ENCODE measurements around the gene GPSM1. TPM values are rescaled to one million over a fixed set of nuclear protein-coding genes. Genes with fewer than 3 reads are reported as not detected.

Gene GPSM1
- total RNA-seq, 3 donors from 2014 or later, result 12.8 to 13.6 (median 13.4) TPM

DNA sequence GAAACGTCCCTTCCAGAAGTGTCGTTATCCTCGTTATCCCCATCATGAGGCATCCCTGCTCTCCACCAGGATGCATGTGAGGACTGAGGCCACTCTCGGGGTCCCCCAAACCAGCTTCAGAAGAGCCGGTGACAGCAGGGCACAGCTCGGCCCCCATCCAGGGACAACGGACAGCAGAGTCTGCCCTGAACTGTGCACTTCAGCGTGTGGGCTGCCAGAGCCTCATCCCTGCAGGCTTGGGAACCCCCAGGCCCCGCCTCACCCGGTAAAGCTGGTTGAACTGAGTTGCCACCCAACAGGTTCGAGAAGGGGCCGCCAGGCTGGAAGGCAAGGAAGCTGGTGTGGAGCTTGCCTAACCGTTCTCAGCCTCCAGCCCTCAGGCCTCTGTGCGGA lies 46.8 kb downstream of the GPSM1 start:
- DNase-seq (no peak), ATAC-seq (no peak)
- peaks cover 2% of the 10 kb centered on the region for H3K27me3 Mint-ChIP-seq (ENCODE audit: low read depth)
- peaks cover 2% of the 10 kb centered on the region for H3K36me3 Mint-ChIP-seq (ENCODE audit: insufficient read depth)
- H3K9me3 Mint-ChIP-seq, result no peaks in the 10 kb centered on the region
- H3K4me1 Mint-ChIP-seq (ENCODE audit: low read depth), result no peaks in the 10 kb centered on the region
- H3K4me3 Mint-ChIP-seq, result no peak overlapping the region

DNA sequence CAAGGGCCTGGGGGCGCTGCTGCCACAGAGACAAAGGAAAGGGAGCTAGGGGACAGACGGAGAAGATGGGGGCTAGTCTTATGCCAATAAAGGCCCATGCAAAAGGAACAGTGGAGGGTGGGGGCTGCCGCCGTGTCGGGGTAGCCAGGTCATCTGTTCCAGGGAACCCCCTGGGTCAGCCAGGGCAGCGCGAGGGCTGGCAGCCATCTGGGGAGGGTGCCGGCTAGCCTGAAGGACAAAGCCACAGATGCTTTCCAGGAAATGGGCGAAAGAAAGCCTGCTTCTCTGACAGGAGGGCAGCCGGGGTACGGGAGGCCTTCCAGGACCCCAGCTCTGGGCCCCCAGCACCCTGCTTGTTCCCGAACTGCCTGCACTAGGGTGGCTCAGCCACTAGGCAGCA lies 47.8 kb downstream of the GPSM1 start:
- Mint-ChIP-seq H3K36me3 (ENCODE audit: insufficient read depth) (peaks cover 2% of the 10 kb centered on the region), H3K9me3 (no peaks in the 10 kb centered on the region), H3K4me1 (ENCODE audit: low read depth) (no peaks in the 10 kb centered on the region), H3K4me3 (no peak overlapping the region), H3K27me3 (ENCODE audit: low read depth) (peaks cover 2% of the 10 kb centered on the region)
- DNase-seq, result no peak
- no peak for ATAC-seq

DNA sequence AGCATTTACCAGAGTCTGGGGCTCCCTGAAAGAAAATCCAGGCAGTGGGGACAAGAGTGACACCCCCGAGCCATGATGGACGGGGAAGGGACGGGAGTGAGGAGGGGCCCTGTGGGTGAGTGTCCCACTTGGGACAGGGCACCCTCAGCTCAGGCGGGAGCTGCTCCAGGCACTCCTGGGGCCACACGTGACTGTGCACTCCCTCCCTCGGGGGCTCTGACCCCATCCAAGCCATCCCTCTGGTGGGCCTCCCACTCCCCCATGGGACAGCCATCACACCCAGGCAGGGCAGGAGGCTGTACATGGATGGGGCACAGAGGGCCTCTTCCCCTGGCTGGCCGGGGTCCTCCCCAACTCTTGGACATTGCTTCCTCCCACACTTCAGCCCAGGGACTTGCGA lies 49.1 kb downstream of the GPSM1 start:
- no peak overlapping the region for H3K4me3 Mint-ChIP-seq
- H3K36me3 Mint-ChIP-seq (ENCODE audit: insufficient read depth), result peaks cover 4% of the 10 kb centered on the region

DNA sequence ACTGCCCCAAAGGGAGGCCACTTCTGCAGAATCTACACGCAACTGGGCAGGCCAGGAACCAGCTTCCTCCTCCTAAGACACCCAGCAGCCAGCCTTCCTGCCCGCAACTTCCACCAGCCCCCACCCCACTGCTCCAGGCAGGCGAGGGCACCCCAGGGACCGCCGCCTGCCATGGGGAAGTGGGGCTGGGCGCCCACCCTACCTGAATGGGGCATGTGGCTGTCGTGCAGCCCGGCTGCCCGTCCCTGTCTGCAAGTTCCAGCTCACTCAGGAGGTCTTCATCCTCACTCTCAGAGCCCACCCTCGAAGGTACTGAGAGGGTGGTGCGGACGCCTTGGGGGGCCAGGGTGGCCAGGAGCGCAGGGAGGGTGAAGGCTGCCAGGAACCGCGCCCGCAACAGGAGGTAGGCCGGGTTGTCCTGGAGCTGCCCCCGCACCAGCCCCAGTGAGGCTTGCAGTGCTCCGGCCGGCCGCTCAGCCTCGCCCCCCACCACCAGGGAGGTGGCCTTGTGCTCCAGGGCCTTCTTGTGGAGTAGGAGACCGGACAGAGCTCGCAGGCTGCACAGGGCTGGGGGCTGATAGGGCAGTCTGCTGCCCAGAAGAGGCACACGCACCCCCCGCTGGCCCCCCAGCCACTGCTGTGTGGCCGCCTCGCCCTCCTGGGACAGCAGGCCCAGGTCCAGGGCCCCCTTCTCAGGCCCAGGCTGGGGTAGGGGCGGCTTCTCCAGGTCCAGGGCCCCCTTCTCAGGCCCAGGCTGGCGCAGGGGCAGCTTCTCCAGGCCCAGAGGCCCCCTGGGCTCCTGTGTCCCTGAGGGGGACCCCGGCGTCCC lies 50.2 kb downstream of the GPSM1 start:
- no peaks in the 10 kb centered on the region for H3K9me3 Mint-ChIP-seq
- DNase-seq (no peak), ATAC-seq (no peak)
- H3K4me1 Mint-ChIP-seq (ENCODE audit: low read depth), result no peaks in the 10 kb centered on the region
- no peak overlapping the region for H3K4me3 Mint-ChIP-seq
- H3K36me3 Mint-ChIP-seq (ENCODE audit: insufficient read depth), result peaks cover 5% of the 10 kb centered on the region
- peaks cover 2% of the 10 kb centered on the region for H3K27me3 Mint-ChIP-seq (ENCODE audit: low read depth)

More for the DNA sequence above, 49.1 kb downstream of the GPSM1 start:
- Mint-ChIP-seq H3K4me1 (ENCODE audit: low read depth) (no peaks in the 10 kb centered on the region), H3K27me3 (ENCODE audit: low read depth) (peaks cover 2% of the 10 kb centered on the region), H3K9me3 (no peaks in the 10 kb centered on the region)
- DNase-seq (no peak), ATAC-seq (no peak)

DNA sequence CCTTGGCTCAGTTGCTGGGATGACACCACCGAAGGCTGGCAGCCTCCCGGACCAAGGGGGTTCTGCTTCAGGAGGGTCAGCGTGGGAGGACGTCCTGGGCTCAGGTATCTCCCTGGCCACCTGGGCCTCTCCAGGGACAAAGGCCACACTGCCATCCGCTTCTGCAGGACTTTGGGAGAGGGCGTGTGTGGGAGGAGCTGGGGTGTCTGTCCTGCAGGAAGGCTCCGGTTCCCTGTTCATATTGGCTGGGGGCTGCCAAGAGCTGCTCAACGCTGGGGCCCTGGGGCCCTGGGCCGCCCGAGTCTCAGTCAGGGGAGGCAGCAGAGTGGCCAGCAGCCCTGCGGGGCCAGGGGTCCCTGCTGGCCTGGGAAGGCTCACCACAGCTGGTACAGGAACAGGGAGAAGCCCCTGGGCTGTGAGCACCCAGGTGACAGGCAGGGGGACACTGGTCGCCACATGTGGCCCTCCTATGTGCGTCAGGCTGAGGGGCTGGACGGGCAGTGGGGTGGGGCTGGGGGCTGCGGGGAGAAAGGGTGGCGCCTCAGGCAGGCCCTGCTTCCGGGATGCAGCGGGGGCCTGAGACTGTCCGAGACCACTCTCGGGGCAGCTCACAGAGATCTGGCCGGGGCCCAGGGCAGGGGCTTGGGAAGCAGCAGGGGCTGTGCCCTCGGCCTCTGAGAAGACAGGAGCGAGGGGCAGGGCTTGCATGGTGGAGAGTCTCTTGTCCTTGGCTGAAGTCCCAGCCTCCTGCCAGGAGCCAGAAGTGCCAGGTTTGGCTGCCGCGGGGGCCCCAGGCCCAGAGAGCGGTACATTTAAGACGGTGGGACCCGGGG lies 51.0 kb downstream of the GPSM1 start:
- H3K4me1 Mint-ChIP-seq (ENCODE audit: low read depth), result no peaks in the 10 kb centered on the region
- no peak for ATAC-seq
- H3K36me3 Mint-ChIP-seq (ENCODE audit: insufficient read depth), result peaks cover 7% of the 10 kb centered on the region

DNA sequence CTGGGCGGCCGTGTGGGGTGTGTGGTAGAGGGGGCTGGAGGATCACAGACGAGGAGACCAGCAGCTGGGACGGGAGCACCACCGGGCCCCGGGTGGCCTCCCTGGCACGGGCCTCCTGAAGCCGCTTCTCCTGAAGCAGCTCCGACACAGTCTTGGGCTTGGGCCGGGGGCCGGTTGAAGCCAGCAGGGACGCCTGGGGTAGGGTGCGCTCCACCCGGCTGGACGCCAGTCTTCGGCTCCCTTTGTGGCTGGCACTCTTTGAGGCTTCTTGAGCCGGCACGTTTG lies 51.6 kb downstream of the GPSM1 start:
- H3K4me3 Mint-ChIP-seq, result no peak overlapping the region
- no peak for ATAC-seq
- no peaks in the 10 kb centered on the region for H3K4me1 Mint-ChIP-seq (ENCODE audit: low read depth)
- DNase-seq, result no peak
- no peaks in the 10 kb centered on the region for H3K27me3 Mint-ChIP-seq (ENCODE audit: low read depth)
- H3K9me3 Mint-ChIP-seq, result no peaks in the 10 kb centered on the region
- H3K36me3 Mint-ChIP-seq (ENCODE audit: insufficient read depth), result peaks cover 7% of the 10 kb centered on the region

More for the DNA sequence above, 51.0 kb downstream of the GPSM1 start:
- Mint-ChIP-seq H3K9me3 (no peaks in the 10 kb centered on the region), H3K4me3 (no peak overlapping the region), H3K27me3 (ENCODE audit: low read depth) (no peaks in the 10 kb centered on the region)
- no peak for DNase-seq

DNA sequence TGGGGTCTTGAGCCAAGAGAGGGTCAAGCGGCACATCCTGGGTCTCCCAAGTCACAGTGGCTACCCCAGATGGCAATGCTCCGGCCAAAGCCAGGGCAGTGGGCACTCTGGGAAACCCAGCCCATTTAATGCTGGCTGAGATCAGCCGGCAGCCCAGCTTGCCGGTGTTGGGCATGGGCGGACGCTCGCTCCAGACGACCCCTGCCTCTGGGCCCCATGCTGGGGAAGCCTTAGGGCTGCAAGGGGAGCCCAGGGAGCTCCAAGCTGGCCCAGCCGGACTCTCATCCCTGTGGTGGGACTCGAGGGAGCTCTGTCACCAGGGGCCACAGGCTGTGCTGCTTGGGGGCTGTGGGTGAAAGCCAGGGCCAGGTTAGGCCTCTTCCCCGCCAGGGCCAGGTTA lies 52.1 kb downstream of the GPSM1 start:
- Mint-ChIP-seq H3K4me1 (ENCODE audit: low read depth) (no peaks in the 10 kb centered on the region), H3K36me3 (ENCODE audit: insufficient read depth) (peaks cover 8% of the 10 kb centered on the region), H3K27me3 (ENCODE audit: low read depth) (no peaks in the 10 kb centered on the region), H3K4me3 (no peak overlapping the region), H3K9me3 (no peaks in the 10 kb centered on the region)
- DNase-seq, result no peak
- ATAC-seq, result no peak

DNA sequence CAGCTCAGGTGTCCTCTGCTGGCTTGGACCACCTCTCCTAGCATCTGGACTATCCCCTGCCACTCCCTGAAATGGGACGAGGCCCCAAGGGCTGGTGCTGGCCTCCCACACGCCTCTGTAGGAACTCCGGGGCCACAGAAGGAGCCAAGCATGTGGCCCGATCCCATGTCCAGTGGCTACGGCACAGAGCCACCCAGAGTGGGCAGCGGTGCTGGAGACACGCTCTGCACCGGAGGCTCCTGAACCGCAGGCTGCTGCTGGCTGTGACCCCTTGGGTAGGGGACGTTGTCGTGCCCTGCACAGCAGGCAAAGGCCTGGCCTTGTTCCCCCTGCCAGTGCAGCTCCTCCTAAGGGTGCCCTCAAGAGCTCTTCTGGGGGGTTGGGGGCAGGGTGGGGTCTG lies 52.6 kb downstream of the GPSM1 start:
- no peak for DNase-seq
- Mint-ChIP-seq H3K4me1 (ENCODE audit: low read depth) (peaks cover 5% of the 10 kb centered on the region), H3K36me3 (ENCODE audit: insufficient read depth) (peaks cover 11% of the 10 kb centered on the region), H3K9me3 (no peaks in the 10 kb centered on the region), H3K4me3 (no peak overlapping the region), H3K27me3 (ENCODE audit: low read depth) (no peaks in the 10 kb centered on the region)
- ATAC-seq, result no peak

DNA sequence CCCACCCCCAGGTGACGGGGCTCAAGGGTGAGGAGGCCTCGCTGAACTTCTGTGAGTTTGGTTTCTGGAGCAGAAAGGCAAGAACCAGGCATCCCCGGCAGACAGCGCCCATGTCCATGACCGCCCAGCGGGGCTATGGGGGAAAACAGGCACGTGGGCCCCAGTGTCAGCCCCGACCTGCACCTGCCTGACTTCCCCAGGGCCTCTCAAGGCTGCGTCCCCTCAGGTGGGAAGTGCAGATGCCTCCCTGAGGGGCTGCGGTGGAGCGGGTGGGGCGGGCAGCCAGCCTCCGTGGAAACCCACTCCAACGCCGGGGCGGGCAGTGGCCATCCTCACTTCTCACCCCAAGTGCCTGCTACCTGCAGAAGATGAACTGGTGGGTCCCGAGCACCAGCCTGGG lies 53.0 kb downstream of the GPSM1 start:
- Mint-ChIP-seq H3K9me3 (no peaks in the 10 kb centered on the region), H3K27me3 (ENCODE audit: low read depth) (no peaks in the 10 kb centered on the region), H3K4me1 (ENCODE audit: low read depth) (peaks cover 10% of the 10 kb centered on the region), H3K36me3 (ENCODE audit: insufficient read depth) (peaks cover 13% of the 10 kb centered on the region), H3K4me3 (no peak overlapping the region)
- no peak for DNase-seq
- ATAC-seq, result no peak

DNA sequence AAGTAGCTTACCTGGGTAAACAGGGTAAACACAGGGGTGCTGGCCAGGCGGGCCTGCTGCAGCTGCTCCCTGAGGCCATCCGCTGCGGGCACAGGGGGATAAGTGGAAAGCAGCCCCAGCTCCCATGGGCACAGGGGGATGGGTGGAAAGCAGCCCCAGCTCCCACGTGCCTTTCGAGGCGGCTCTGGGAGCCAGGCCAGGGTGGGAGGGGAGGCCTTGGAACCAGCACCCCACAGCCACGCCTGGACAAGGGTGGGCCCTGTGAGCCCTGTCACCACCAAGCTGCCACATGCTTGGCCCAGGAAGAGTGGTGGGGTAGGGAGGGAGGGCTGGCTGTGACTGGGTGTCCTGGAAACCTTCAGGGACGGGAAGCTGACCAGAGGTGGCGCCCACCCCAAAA lies 54.0 kb downstream of the GPSM1 start:
- H3K4me3 Mint-ChIP-seq, result no peak overlapping the region
- H3K4me1 Mint-ChIP-seq (ENCODE audit: low read depth), result peaks cover 19% of the 10 kb centered on the region
- no peak for DNase-seq
- H3K27me3 Mint-ChIP-seq (ENCODE audit: low read depth), result no peaks in the 10 kb centered on the region
- H3K9me3 Mint-ChIP-seq, result no peaks in the 10 kb centered on the region
- peaks cover 20% of the 10 kb centered on the region for H3K36me3 Mint-ChIP-seq (ENCODE audit: insufficient read depth)
- ATAC-seq, result no peak

DNA sequence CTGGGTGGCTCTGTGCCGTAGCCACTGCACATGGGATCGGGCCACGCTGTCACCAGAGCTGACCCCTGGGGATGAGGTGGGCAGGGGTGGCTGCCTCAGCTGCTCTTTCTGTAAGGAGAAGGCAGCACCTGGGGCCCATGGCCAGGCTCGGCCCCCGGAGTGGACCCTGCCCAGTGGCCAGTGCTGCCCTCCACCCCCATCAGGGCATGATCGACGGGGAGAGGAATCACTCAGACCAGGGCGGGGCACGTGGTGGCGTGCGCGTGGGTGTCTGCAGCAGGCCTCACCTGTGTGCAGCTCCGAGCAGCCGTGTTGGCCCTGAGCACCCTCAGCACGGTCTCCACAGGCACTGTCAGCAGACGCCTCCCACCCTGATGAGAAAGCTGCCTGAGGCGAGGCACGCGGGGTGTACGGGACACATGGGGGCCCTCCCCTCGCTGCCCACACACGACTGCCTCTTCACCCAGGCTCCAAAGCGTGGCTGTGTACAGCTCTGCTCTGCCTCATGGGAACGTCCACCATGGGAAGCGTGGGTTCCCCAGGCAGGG lies 54.7 kb downstream of the GPSM1 start:
- ATAC-seq (no peak), DNase-seq (no peak)
- peaks cover 24% of the 10 kb centered on the region for H3K36me3 Mint-ChIP-seq (ENCODE audit: insufficient read depth)
- peaks cover 19% of the 10 kb centered on the region for H3K4me1 Mint-ChIP-seq (ENCODE audit: low read depth)
- no peaks in the 10 kb centered on the region for H3K27me3 Mint-ChIP-seq (ENCODE audit: low read depth)
- H3K9me3 Mint-ChIP-seq, result no peaks in the 10 kb centered on the region
- no peak overlapping the region for H3K4me3 Mint-ChIP-seq

DNA sequence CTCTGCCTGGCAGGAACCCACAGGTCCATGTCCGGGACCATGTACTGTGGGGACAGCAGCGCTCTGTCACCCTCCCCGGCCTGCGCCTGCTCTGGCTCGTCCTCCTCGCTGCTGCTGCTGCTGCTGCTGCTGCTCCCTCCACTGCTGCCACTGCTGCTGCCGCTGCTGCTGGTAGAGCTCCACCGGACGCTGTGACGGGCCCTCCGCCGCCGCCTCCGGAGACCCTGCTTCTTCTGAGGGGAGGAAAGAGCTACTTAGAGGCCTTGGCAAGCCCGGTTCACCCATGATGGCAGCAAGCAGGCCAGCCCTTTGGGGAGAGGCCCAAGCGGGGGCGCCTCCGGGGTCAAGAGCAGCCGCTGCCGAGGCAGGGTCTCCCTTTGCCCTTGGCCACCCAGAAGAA lies 56.1 kb downstream of the GPSM1 start:
- Mint-ChIP-seq H3K4me1 (ENCODE audit: low read depth) (peaks cover 19% of the 10 kb centered on the region), H3K4me3 (no peak overlapping the region), H3K27me3 (ENCODE audit: low read depth) (no peaks in the 10 kb centered on the region), H3K36me3 (ENCODE audit: insufficient read depth) (peaks cover 32% of the 10 kb centered on the region), H3K9me3 (no peaks in the 10 kb centered on the region)
- no peak for ATAC-seq
- DNase-seq, result no peak

DNA sequence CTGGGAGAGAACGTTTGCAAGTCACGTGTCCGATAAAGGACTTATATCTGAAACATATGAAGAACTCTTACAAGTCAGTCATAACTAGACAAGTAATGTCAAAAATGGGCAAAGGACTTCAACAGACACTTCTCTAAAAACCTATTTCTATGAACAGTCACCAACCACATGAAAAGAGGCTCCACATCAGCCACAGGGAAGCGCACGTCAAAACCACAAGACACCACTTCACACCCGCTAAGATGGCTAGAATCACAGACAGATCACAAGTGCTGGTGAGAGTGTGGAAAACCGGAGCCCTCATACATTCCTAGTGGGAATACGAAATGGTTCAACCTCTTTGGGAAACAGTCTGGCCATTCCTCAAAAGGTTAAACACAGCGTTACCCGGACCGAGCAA lies 57.7 kb downstream of the GPSM1 start:
- Mint-ChIP-seq H3K9me3 (no peaks in the 10 kb centered on the region), H3K36me3 (ENCODE audit: insufficient read depth) (peaks cover 37% of the 10 kb centered on the region), H3K4me3 (no peak overlapping the region), H3K4me1 (ENCODE audit: low read depth) (peaks cover 19% of the 10 kb centered on the region), H3K27me3 (ENCODE audit: low read depth) (no peaks in the 10 kb centered on the region)
- DNase-seq (no peak), ATAC-seq (peak; percentile 89 to 95)

DNA sequence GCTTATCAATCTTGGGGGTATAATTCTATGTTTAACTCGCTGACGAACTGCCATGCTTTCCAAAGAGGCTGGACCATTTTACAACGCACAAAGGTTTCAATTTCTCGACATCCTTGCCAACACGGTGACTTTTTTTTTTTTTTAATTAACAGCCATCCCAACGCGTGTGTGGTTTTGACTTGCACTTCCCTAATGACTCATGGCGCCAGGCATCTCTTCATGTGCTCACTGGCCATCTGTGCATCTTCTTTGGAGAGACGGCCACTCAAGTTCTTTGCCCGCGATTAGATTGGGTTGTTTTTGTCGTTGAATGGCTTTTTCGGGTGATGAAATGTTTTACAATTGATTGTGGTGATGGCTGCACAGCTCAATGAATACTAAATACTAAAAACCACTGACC lies 58.7 kb downstream of the GPSM1 start:
- DNase-seq, result no peak
- H3K36me3 Mint-ChIP-seq (ENCODE audit: insufficient read depth), result peaks cover 37% of the 10 kb centered on the region
- no peaks in the 10 kb centered on the region for H3K9me3 Mint-ChIP-seq
- H3K27me3 Mint-ChIP-seq (ENCODE audit: low read depth), result no peaks in the 10 kb centered on the region
- H3K4me1 Mint-ChIP-seq (ENCODE audit: low read depth), result peaks cover 19% of the 10 kb centered on the region
- ATAC-seq, result no peak
- H3K4me3 Mint-ChIP-seq, result no peak overlapping the region

DNA sequence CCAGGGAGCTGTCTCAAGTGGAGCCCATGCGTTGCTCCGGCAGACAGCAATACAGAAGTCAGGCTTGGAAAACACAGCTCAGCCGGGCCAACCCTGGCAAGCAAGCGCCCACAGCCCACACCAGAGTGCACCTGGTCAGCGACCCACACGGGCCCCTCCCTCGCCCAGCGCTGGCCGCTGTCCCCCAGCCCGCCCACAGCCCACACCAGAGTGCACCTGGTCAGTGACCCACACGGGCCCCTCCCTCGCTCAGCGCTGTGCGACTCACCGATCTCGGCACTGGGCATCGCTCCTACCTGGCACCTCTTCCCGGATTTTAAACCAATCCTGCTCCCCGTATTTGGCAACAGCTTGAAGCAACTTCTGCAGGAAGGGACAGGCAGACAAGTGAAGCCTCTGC lies 59.9 kb downstream of the GPSM1 start:
- H3K4me1 Mint-ChIP-seq (ENCODE audit: low read depth), result peaks cover 19% of the 10 kb centered on the region
- H3K4me3 Mint-ChIP-seq, result no peak overlapping the region
- H3K27me3 Mint-ChIP-seq (ENCODE audit: low read depth), result no peaks in the 10 kb centered on the region
- DNase-seq (no peak), ATAC-seq (no peak)
- peaks cover 45% of the 10 kb centered on the region for H3K36me3 Mint-ChIP-seq (ENCODE audit: insufficient read depth)
- H3K9me3 Mint-ChIP-seq, result no peaks in the 10 kb centered on the region
